ENCODE results near the gene KLHL17.

KLHL17 gene

GRCh38 chr1:927748-928147 lies 32.6 kb upstream of the KLHL17 start:
- Histone ChIP-seq H3K4me3 (replicated peaks; ENCODE audit: insufficient read depth, low read length) (no peak overlapping the region), H3K27ac (replicated peaks) (no peak overlapping the region), H3K27me3 (ENCODE audit: insufficient read depth, poor library complexity, severe bottlenecking) (peaks cover 17% of the 10 kb centered on the region)
- TF ChIP-seq GABPA (IDR thresholded peaks at IDR 0.05; ENCODE audit: low read depth) (no peak), REST (IDR thresholded peaks at IDR 0.05; ENCODE audit: insufficient replicate concordance, low read depth) (no peak), SPI1 (IDR thresholded peaks at IDR 0.05; ENCODE audit: borderline replicate concordance, low read depth) (no peak), POLR2AphosphoS5 (IDR thresholded peaks at IDR 0.05; ENCODE audit: low read depth) (no peak), CTCF (IDR thresholded peaks at IDR 0.05; ENCODE audit: insufficient read depth, low read length) (no peak)
- DNase-seq (ENCODE audit: low read depth in 1 of 2, low spot score in 1 of 2) = no peak

- TF ChIP-seq SPI1 (IDR thresholded peaks at IDR 0.05; ENCODE audit: borderline replicate concordance, low read depth) (no peak), REST (IDR thresholded peaks at IDR 0.05; ENCODE audit: insufficient replicate concordance, low read depth) (no peak), POLR2AphosphoS5 (IDR thresholded peaks at IDR 0.05; ENCODE audit: low read depth) (no peak), GABPA (IDR thresholded peaks at IDR 0.05; ENCODE audit: low read depth) (no peak), CTCF (IDR thresholded peaks at IDR 0.05; ENCODE audit: insufficient read depth, low read length) (no peak)
- Histone ChIP-seq H3K27ac (replicated peaks) (no peak overlapping the region), H3K4me3 (replicated peaks; ENCODE audit: insufficient read depth, low read length) (no peak overlapping the region), H3K27me3 (ENCODE audit: insufficient read depth, poor library complexity, severe bottlenecking) (peaks cover 17% of the 10 kb centered on the region)
- DNase-seq (ENCODE audit: low read depth in 1 of 2, low spot score in 1 of 2) = no peak
Observed at GRCh38 chr1:928825-929661, 31.3 kb upstream of the KLHL17 start.

DNA sequence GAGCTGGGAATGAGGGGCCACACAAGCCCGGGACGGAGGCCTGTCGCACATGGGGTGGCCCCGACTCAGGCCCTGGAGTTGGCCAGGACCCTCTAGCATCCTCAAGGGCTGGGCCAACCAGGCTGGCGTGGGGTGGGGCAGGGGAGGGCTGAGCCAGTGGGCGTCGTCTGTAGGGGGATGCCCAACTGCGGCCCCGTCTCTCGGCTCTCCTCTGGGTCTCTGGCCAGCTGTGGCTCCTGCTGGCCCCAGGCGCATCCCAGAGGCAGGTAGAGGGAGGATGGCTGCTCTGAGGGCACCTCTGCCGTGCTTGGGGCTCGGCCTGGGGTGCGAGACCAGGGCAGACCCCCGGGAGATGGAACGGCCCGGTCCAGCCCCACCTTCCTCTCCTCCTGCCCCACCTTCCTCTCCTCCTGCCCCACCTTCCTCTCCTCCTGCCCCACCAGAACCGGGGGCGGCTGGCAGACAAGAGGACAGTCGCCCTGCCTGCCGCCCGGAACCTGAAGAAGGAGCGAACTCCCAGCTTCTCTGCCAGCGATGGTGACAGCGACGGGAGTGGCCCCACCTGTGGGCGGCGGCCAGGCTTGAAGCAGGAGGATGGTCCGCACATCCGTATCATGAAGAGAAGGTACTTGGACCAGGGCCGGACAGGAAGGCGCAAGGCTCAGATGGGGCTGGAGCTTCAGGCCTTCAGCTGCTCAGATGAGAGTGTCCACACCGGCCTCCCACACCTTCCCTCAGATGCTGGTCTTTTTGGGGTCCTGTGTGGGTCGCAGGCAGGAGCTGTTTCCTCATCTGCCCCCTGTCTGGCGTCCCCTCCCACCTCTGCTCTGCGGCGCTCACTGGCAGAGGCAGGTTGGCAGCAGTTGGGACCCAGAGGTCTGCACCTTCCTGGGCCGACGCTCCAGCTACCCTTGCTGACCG lies 30.4 kb upstream of the KLHL17 start:
- TF ChIP-seq POLR2AphosphoS5 (IDR thresholded peaks at IDR 0.05; ENCODE audit: low read depth) = no peak
- no peak for TF ChIP-seq CTCF (IDR thresholded peaks at IDR 0.05; ENCODE audit: insufficient read depth, low read length)
- no peak for TF ChIP-seq SPI1 (IDR thresholded peaks at IDR 0.05; ENCODE audit: borderline replicate concordance, low read depth)
- TF ChIP-seq GABPA (IDR thresholded peaks at IDR 0.05; ENCODE audit: low read depth) = no peak
- no peak for TF ChIP-seq REST (IDR thresholded peaks at IDR 0.05; ENCODE audit: insufficient replicate concordance, low read depth)
- peaks cover 12% of the 10 kb centered on the region for H3K27me3 ChIP-seq (ENCODE audit: insufficient read depth, poor library complexity, severe bottlenecking)
- no peak for DNase-seq (ENCODE audit: low read depth in 1 of 2, low spot score in 1 of 2)
- H3K4me3 ChIP-seq (replicated peaks; ENCODE audit: insufficient read depth, low read length) = no peak overlapping the region
- no peak overlapping the region for H3K27ac ChIP-seq (replicated peaks)

All from HL-60 (cell line).